Esophagus squamous epithelium (tissue), 5 donors: ENCODE measurements around the gene RETREG3. TPM values are rescaled to one million over a fixed set of nuclear protein-coding genes. Genes with fewer than 3 reads are reported as not detected.
"Not testable (repeated sequence)": the region's sequence is repeated elsewhere in the genome, so short reads cannot be mapped to it uniquely, and the experiment has no call there.

Experiments
- DNase-seq: peaks from one replicate; lab custom pipeline; 2025; lab: John Stamatoyannopoulos, UW
- H3K27ac ChIP-seq, 4 donors: fragments of 200-600 bp; sonication (generic); one replicate each; pipeline ENCODE4 v1.5.1; 2016 to 2019; ENCODE audit warnings: mild to moderate bottlenecking in 1 of 4
- H3K27me3 ChIP-seq, 4 donors: fragments of 200-600 bp; sonication (generic); 1 replicate in 3 of 4; 2 replicates in 1 of 4; pipeline versions ENCODE4 v1.5.1 to v1.6.0; 2017 to 2021; ENCODE audit warnings: antibody characterized with exemption in 1 of 4
- H3K36me3 ChIP-seq, 3 donors: fragments of 200-600 bp; sonication (generic); one replicate each; pipeline ENCODE4 v1.5.1; 2016 to 2019
- H3K4me1 ChIP-seq, 3 donors: fragments of 200-600 bp; sonication (generic); one replicate each; pipeline ENCODE4 v1.5.1; 2017 to 2019
- H3K4me3 ChIP-seq, 4 donors: fragments of 200-600 bp; sonication (generic); 1 replicate in 3 of 4; 2 replicates in 1 of 4; pipeline ENCODE4 v1.5.1; 2016 to 2019; ENCODE audit warnings: mild to moderate bottlenecking in 2 of 4, moderate library complexity in 1 of 4
- H3K9me3 ChIP-seq, 3 donors: fragments of 200-600 bp; sonication (generic); one replicate each; pipeline ENCODE4 v1.5.1; 2016 to 2019
- CTCF ChIP-seq, 6 experiments: fragments of 450-650 bp in 4 of 6; fragments of 200-600 bp in 2 of 6; sonication (generic) in 2 of 6; IDR thresholded peaks; one replicate each; pipeline ENCODE4 v1.5.1; 2016 to 2019; ENCODE audit warnings: antibody characterized with exemption in 6 of 6, mild to moderate bottlenecking in 4 of 6, moderate library complexity in 4 of 6
- POLR2A ChIP-seq, 4 donors: fragments of 450-650 bp; IDR thresholded peaks; one replicate each; pipeline ENCODE4 v1.6.1; 2017; ENCODE audit warnings: antibody characterized with exemption in 4 of 4, mild to moderate bottlenecking in 4 of 4, moderate library complexity in 3 of 4
- WGBS, 2 donors: methylation state at CpG; one replicate each; pipeline ENCODE4 v1.1.5; 2018; 5-methylcytosine and 5-hydroxymethylcytosine counted together
- intact Hi-C: fragments of 100-400 bp; cut with DNase I; formaldehyde crosslinking; loops from one replicate; pipeline ENCODE4 v1.15.0; 2022
- total RNA-seq, 4 donors: library from RNA; depleted of rRNA; stranded (reverse); fragments of >200 nt; gene quantifications; one replicate each; pipeline ENCODE4 v1.1.0, GENCODE V29; 2016
- donor health status: DM: yes; HTN: yes; CAD: no.

The RETREG3 gene
- total RNA-seq, 4 donors from 2014 or later, result 35.7 to 59.6 (median 53.0) TPM

GRCh38 chr17:42555122-42555622 is 54.0 kb downstream of the RETREG3 start:
- Histone ChIP-seq H3K27ac (peak overlapping the region; percentile 87 to 96 (median 92)), H3K36me3 (peaks cover 0 to 7% (median 0%) of the 10 kb centered on the region in 3 donors), H3K9me3 (no peaks in the 10 kb centered on the region), H3K4me1 (peaks cover 7 to 52% (median 24%) of the 10 kb centered on the region in 3 donors), H3K27me3 (no peaks in the 10 kb centered on the region), H3K4me3 (peak overlapping the region; percentile 68 to 87 (median 78))
- no peak for TF ChIP-seq CTCF (IDR thresholded peaks at IDR 0.05)
- TF ChIP-seq POLR2A (IDR thresholded peaks at IDR 0.05), result no peak
- intact Hi-C loops, result no loop called here
- WGBS, 2 donors, result 25 to 56% methylated on average over 2 to 4 of the region's 4 CpGs
- DNase-seq, result no peak

GRCh38 chr17:42554250-42555121 is 54.7 kb downstream of the RETREG3 start:
- TF ChIP-seq POLR2A (IDR thresholded peaks at IDR 0.05) (peak in 3 of 4 donors; percentile 59 to 82 (median 77)), CTCF (IDR thresholded peaks at IDR 0.05) (peak in 2 of 6 experiments; percentile 2 to 11)
- WGBS, 2 donors, result 0 to 2% methylated on average over 2 to 28 of the region's 82 CpGs
- peak overlapping the region; percentile 68 to 87 (median 78) for H3K4me3 ChIP-seq

GRCh38 chr17:42553866-42554249 is 55.3 kb downstream of the RETREG3 start:
- TF ChIP-seq CTCF (IDR thresholded peaks at IDR 0.05), result peak in 1 of 6 experiments; percentile 9
- TF ChIP-seq POLR2A (IDR thresholded peaks at IDR 0.05), result peak in 1 of 4 donors; percentile 13
- Histone ChIP-seq H3K4me1 (peaks cover 7 to 45% (median 28%) of the 10 kb centered on the region in 3 donors), H3K27ac (peak overlapping the region; percentile 87 to 96 (median 92)), H3K27me3 (no peaks in the 10 kb centered on the region), H3K36me3 (peaks cover 0 to 7% (median 0%) of the 10 kb centered on the region in 3 donors), H3K4me3 (peak overlapping the region; percentile 68 to 87 (median 78)), H3K9me3 (no peaks in the 10 kb centered on the region)
- 3 to 40% methylated on average over 6 to 13 of the region's 16 CpGs for WGBS, 2 donors
- intact Hi-C loops, result no loop called here
- DNase-seq, result no peak

More at GRCh38 chr17:42554250-42555121, 54.7 kb downstream of the RETREG3 start:
- intact Hi-C loops, result no loop called here
- no peak for DNase-seq
- peak overlapping the region; percentile 87 to 96 (median 92) for H3K27ac ChIP-seq
- peaks cover 7 to 46% (median 24%) of the 10 kb centered on the region in 3 donors for H3K4me1 ChIP-seq
- peaks cover 0 to 7% (median 0%) of the 10 kb centered on the region in 3 donors for H3K36me3 ChIP-seq
- no peaks in the 10 kb centered on the region for H3K27me3 ChIP-seq
- H3K9me3 ChIP-seq, result no peaks in the 10 kb centered on the region

- intact Hi-C loops, result no loop called here
- WGBS, 2 donors, result 44 to 53% methylated on average over 3 to 14 of the region's 45 CpGs
- no peak for DNase-seq
- Histone ChIP-seq H3K9me3 (no peaks in the 10 kb centered on the region), H3K36me3 (peaks cover 0 to 7% (median 0%) of the 10 kb centered on the region in 3 donors), H3K27me3 (no peaks in the 10 kb centered on the region), H3K4me1 (peaks cover 12 to 48% (median 34%) of the 10 kb centered on the region in 3 donors), H3K27ac (peak overlapping the region; percentile 87 to 96 (median 92)), H3K4me3 (peak overlapping the region; percentile 68 to 87 (median 78))
- no peak for TF ChIP-seq POLR2A (IDR thresholded peaks at IDR 0.05)
- TF ChIP-seq CTCF (IDR thresholded peaks at IDR 0.05), result peak in 2 of 6 experiments; percentile 28 to 40
Measured at GRCh38 chr17:42553161-42553818, 55.9 kb downstream of the RETREG3 start.

- intact Hi-C loops, DNase-seq: not testable (repeated sequence)
- peaks cover 17 to 54% (median 38%) of the 10 kb centered on the region in 3 donors for H3K4me1 ChIP-seq
Measured at GRCh38 chr17:42552736-42553135, 56.4 kb downstream of the RETREG3 start, which contains the start of gene HSD17B1. TSS of gene HSD17B1 (plus strand) at chr17:42552923. CDS start at chr17:42552934, 11 bp downstream.

More at GRCh38 chr17:42552736-42553135, 56.4 kb downstream of the RETREG3 start, which contains the start of gene HSD17B1:
- not testable (repeated sequence) for H3K36me3 ChIP-seq, H3K9me3 ChIP-seq, H3K27me3 ChIP-seq
- no CpG with 5 or more reads among the region's 15 CpGs for WGBS, 2 donors
- peak within 1 kb of the TSS; percentile 68 to 87 (median 78) for H3K4me3 ChIP-seq
- H3K27ac ChIP-seq, result peak within 1 kb of the TSS; percentile 87 to 96 (median 92)
